Activated CD4-positive, alpha-beta T cell treated with anti-CD3 and anti-CD28 coated beads for 36 hours (primary cell): ENCODE data around the gene TMEM212. TPM values are rescaled to one million over a fixed set of nuclear protein-coding genes. Genes with fewer than 3 reads are reported as not detected.
"Not testable (repeated sequence)": the region's sequence is repeated elsewhere in the genome, so short reads cannot be mapped to it uniquely, and the experiment has no call there.

Experiments
- ATAC-seq: fragments of 200-7000 bp; cut with Tn5 transposase; one replicate; pipeline ENCODE4 v1.10.0; 2021; ENCODE audit warnings: mild to moderate bottlenecking, moderate library complexity
- CTCF ChIA-PET: fragments of 350-600 bp; sonication (Branson Sonifier 250); formaldehyde crosslinking; loops from one replicate; lab custom pipeline; 2021; ENCODE audit warnings: antibody characterized with exemption; lab: Charles Lee
- POLR2A ChIA-PET: fragments of 350-600 bp; sonication (Branson Sonifier 250); formaldehyde crosslinking; loops from one replicate; lab custom pipeline; 2021; ENCODE audit warnings: antibody characterized with exemption, inconsistent platforms; lab: Charles Lee
- DNase-seq: peaks from one replicate; pipeline ENCODE4 v3.0.0-alpha.2; 2020
- H3K27ac Mint-ChIP-seq: one replicate; pipeline ENCODE4 v1.8.0; 2021; ENCODE audit warnings: mixed read lengths
- H3K27me3 Mint-ChIP-seq: one replicate; pipeline ENCODE4 v1.8.0; 2021; ENCODE audit warnings: mixed read lengths
- H3K36me3 Mint-ChIP-seq: one replicate; pipeline ENCODE4 v1.8.0; 2021; ENCODE audit warnings: low read depth, mixed read lengths
- H3K4me1 Mint-ChIP-seq: one replicate; pipeline ENCODE4 v1.8.0; 2021; ENCODE audit warnings: mixed read lengths
- H3K4me3 Mint-ChIP-seq: one replicate; pipeline ENCODE4 v1.8.0; 2021; ENCODE audit warnings: mild to moderate bottlenecking, moderate library complexity, mixed read lengths
- H3K9me3 Mint-ChIP-seq: one replicate; pipeline ENCODE4 v1.8.0; 2021; ENCODE audit warnings: low read depth, mixed read lengths
- intact Hi-C, 2 experiments: fragments of 100-400 bp; cut with DNase I in 1 of 2; cut with micrococcal nuclease in 1 of 2; formaldehyde crosslinking; loops; one replicate each; pipeline versions ENCODE4 v1.14.2 to v1.15.1; 2022 to 2024; cut with DNase I, micrococcal nuclease
- total RNA-seq, 2 experiments: library from RNA; stranded (reverse); gene quantifications; one replicate each; pipeline ENCODE4 v1.2.3, GENCODE V29; 2021

Gene TMEM212
- total RNA-seq, 2 experiments from 2014 or later: not detected

- Mint-ChIP-seq H3K27ac (no peak overlapping the region), H3K4me3 (no peak overlapping the region), H3K4me1 (no peaks in the 10 kb centered on the region), H3K27me3 (peaks cover 17% of the 10 kb centered on the region), H3K9me3 (no peaks in the 10 kb centered on the region), H3K36me3 (no peaks in the 10 kb centered on the region)
- ChIA-PET CTCF (no interaction called here), POLR2A (no interaction called here)
- DNase-seq (no peak), ATAC-seq (no peak)
- intact Hi-C loops: no loop called here
These were observed 55.0 kb downstream of the TMEM212 start for GRCh38 chr3:171898192-171898591.

DNA sequence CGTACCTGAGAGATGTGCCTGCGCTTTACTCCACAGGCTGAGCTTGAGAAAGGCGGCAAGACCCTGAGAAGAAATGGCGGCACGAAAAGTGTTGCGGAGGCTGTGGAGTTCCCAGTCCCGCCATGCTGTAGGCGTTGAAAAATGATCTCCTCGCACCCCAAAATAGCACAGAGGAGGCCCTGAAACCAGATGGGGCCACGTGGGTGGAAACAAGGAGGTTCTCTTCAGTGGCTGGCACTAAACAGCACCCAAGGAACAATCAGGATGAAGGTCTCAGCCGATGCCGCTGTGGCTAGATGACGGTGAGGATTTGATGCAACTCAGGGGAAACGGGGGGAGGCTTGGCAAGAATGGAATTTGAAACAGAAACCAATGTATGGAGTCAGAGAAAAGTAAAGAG is 57.3 kb downstream of the TMEM212 start:
- no peak overlapping the region for H3K4me3 Mint-ChIP-seq
- H3K36me3 Mint-ChIP-seq: no peaks in the 10 kb centered on the region
- peaks cover 10% of the 10 kb centered on the region for H3K27me3 Mint-ChIP-seq
- intact Hi-C loops: no loop called here
- ChIA-PET CTCF (no interaction called here), POLR2A (no interaction called here)
- no peak overlapping the region for H3K27ac Mint-ChIP-seq
- H3K9me3 Mint-ChIP-seq: no peaks in the 10 kb centered on the region
- ATAC-seq: no peak
- no peaks in the 10 kb centered on the region for H3K4me1 Mint-ChIP-seq
- DNase-seq: no peak

DNA sequence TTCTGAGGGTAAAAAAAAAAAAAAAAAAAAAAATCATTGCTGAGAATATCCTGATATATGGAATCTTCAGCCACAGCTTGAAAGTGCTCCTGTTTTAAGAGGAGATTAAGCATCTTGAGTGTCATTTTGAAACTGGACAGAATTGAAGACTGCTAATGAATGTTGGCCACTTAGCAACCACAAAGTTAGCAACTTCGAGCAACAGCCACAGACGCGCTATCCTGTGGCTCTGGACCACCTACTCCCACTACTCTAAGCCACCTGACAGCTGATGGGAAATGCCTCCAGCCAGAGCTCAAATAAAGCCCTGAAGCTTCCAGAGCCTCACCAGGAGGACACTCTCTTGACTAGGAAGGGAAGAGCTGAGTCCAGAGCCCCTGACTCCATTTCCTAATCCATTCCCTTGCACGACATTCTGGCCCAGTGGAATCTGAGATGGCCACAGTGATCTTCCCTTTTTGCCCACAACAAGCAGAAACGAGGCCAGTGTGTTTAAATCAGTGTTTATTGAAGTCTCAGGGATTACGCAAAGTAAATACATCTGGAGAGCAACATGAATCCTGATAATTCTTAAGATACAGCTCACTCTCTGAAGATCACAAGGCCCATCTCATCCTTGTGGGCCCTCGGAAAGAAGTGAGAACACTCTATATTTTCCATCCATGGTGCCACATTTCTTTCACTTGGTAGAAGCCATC is 58.6 kb downstream of the TMEM212 start:
- intact Hi-C loops: no loop called here
- H3K36me3 Mint-ChIP-seq: no peaks in the 10 kb centered on the region
- ChIA-PET POLR2A (no interaction called here), CTCF (no interaction called here)
- H3K4me1 Mint-ChIP-seq: no peaks in the 10 kb centered on the region
- no peak overlapping the region for H3K27ac Mint-ChIP-seq
- H3K9me3 Mint-ChIP-seq: no peaks in the 10 kb centered on the region
- H3K27me3 Mint-ChIP-seq: peaks cover 8% of the 10 kb centered on the region
- DNase-seq: no peak
- H3K4me3 Mint-ChIP-seq: no peak overlapping the region
- ATAC-seq: no peak

DNA sequence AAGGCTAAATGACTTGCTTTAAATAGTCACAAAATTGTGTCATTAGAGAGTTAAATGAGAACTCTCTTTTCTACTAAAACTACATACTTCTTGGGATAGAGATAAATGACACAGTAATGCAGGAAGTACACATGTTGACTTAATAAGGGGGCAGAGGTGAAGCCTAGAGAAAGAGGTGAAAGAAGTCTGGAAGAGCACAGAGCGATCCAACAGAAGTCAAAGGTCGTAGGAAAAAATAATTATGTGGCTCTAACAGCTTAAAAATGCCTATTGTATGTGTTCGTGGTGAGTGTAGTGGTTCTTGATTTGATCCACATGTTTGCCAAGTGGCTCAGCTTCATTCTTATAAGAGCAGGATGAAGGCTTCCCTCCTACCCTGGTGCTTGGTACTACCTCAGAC is 61.7 kb downstream of the TMEM212 start:
- no peak for ATAC-seq
- H3K9me3 Mint-ChIP-seq: no peaks in the 10 kb centered on the region
- peaks cover 8% of the 10 kb centered on the region for H3K27me3 Mint-ChIP-seq
- ChIA-PET CTCF (no interaction called here), POLR2A (no interaction called here)
- H3K27ac Mint-ChIP-seq: no peak overlapping the region
- intact Hi-C loops: no loop called here
- H3K36me3 Mint-ChIP-seq: no peaks in the 10 kb centered on the region
- no peaks in the 10 kb centered on the region for H3K4me1 Mint-ChIP-seq
- no peak overlapping the region for H3K4me3 Mint-ChIP-seq
- DNase-seq: no peak

DNA sequence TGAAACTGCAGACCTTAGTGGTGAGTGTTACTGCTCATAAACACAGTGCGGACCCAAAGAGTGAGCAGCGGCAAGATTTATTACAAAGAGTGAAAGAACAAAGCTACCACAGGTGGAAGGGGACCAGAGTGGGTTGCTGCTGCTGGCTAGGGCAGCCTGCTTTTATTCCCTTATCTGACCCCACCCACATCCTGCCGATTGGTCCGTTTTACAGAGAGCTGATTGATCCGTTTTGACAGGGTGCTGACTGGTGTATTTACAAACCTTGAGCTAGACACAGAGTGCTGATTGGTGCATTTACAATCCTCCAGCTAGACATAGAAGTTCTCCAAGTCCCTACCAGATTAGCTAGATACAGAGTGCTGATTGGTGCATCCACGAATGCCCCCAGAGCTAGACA is 63.4 kb downstream of the TMEM212 start:
- not testable (repeated sequence) for H3K36me3 Mint-ChIP-seq, H3K4me1 Mint-ChIP-seq, ATAC-seq

GRCh38 chr3:171906951-171907676 is 64.0 kb downstream of the TMEM212 start:
- CTCF ChIA-PET: no interaction called here
- POLR2A ChIA-PET: no interaction called here
- H3K36me3 Mint-ChIP-seq: no peaks in the 10 kb centered on the region
- peaks cover 1% of the 10 kb centered on the region for H3K9me3 Mint-ChIP-seq
- H3K4me1 Mint-ChIP-seq: no peaks in the 10 kb centered on the region
- DNase-seq (no peak), ATAC-seq (no peak)
- H3K27ac Mint-ChIP-seq: no peak overlapping the region
- H3K4me3 Mint-ChIP-seq: no peak overlapping the region
- intact Hi-C loops: no loop called here
- peaks cover 6% of the 10 kb centered on the region for H3K27me3 Mint-ChIP-seq

More for the DNA sequence above, 63.4 kb downstream of the TMEM212 start:
- CTCF ChIA-PET: interaction anchor here (0.7 kb wide), 1 partner anchor 173 kb away, joined by 5 read pairs; no protein-coding TSS in a partner anchor
- H3K9me3 Mint-ChIP-seq, H3K27me3 Mint-ChIP-seq, H3K27ac Mint-ChIP-seq, DNase-seq, intact Hi-C loops, H3K4me3 Mint-ChIP-seq, POLR2A ChIA-PET: not testable (repeated sequence)

- no peak for ATAC-seq
- ChIA-PET CTCF (no interaction called here), POLR2A (no interaction called here)
- peaks cover 1% of the 10 kb centered on the region for H3K9me3 Mint-ChIP-seq
- H3K27me3 Mint-ChIP-seq: peaks cover 6% of the 10 kb centered on the region
- intact Hi-C loops: no loop called here
- no peak for DNase-seq
- no peaks in the 10 kb centered on the region for H3K36me3 Mint-ChIP-seq
- no peaks in the 10 kb centered on the region for H3K4me1 Mint-ChIP-seq
- H3K4me3 Mint-ChIP-seq: no peak overlapping the region
- no peak overlapping the region for H3K27ac Mint-ChIP-seq
These were observed 64.6 kb downstream of the TMEM212 start for GRCh38 chr3:171907761-171908160.

GRCh38 chr3:171908731-171909130 is 65.6 kb downstream of the TMEM212 start:
- Mint-ChIP-seq H3K4me3 (no peak overlapping the region), H3K4me1 (no peaks in the 10 kb centered on the region), H3K9me3 (peaks cover 1% of the 10 kb centered on the region), H3K27me3 (peaks cover 6% of the 10 kb centered on the region), H3K27ac (no peak overlapping the region), H3K36me3 (no peaks in the 10 kb centered on the region)
- ATAC-seq (no peak), DNase-seq (no peak)
- POLR2A ChIA-PET: no interaction called here
- CTCF ChIA-PET: interaction anchor here (0.6 kb wide), 1 partner anchor 1271 kb away, joined by 3 read pairs; no protein-coding TSS in a partner anchor
- intact Hi-C loops: no loop called here

Other genes starting within 250 kb of the TMEM212 start
- gene PLD1, start 32.9 kb upstream of the TMEM212 start, total RNA-seq: 1 to 10 TPM; 1.1 to 1.2 TPM
- 10 to 100 TPM; 10.5 to 14.2 TPM for gene FNDC3B, start 196.2 kb downstream of the TMEM212 start, total RNA-seq